H1 (cell line): ENCODE results near the gene EFHD1. TPM values are rescaled to one million over a fixed set of nuclear protein-coding genes. Genes with fewer than 3 reads are reported as not detected.

Source experiments
- CTCF ChIA-PET: fragments of 300-600 bp; sonication (Branson Sonifier 250); formaldehyde crosslinking; loops from one replicate; lab custom pipeline; 2021; ENCODE audit not compliant: partially characterized antibody; lab: Charles Lee
- POLR2A ChIA-PET: fragments of 300-600 bp; sonication (Branson Sonifier 250); formaldehyde crosslinking; loops from one replicate; lab custom pipeline; 2021; ENCODE audit warnings: inconsistent platforms; ENCODE audit not compliant: partially characterized antibody; lab: Charles Lee
- DNase-seq, 2 experiments: peaks; one replicate each; pipeline versions ENCODE4 v3.0.0 to v3.0.0-alpha.2; 2010 to 2022; ENCODE audit warnings: low spot score in 2 of 2, low read depth in 1 of 2, mixed read lengths in 1 of 2
- FAIRE-seq: peaks from 2 replicates; lab custom pipeline; 2011; peaks lifted over from hg19 to GRCh38; lab: Jason Lieb, UNC
- H2AFZ ChIP-seq: 2 replicates; pipeline ENCODE4 v1.8.1; 2012; ENCODE audit warnings: low read length, inconsistent platforms
- H2AK5ac ChIP-seq: 2 replicates; pipeline ENCODE4 v1.6.1; 2013; ENCODE audit warnings: low read depth, low read length
- H2BK120ac ChIP-seq: replicated peaks from 2 replicates; pipeline ENCODE3; 2013; ENCODE audit warnings: low read depth, low read length, inconsistent platforms
- H2BK12ac ChIP-seq: 2 replicates; pipeline ENCODE4 v1.6.1; 2013; ENCODE audit warnings: low read depth, low read length
- H2BK15ac ChIP-seq: 2 replicates; pipeline ENCODE4 v1.6.1; 2013; ENCODE audit warnings: low read length
- H2BK20ac ChIP-seq: 2 replicates; pipeline ENCODE4 v1.6.1; 2013; ENCODE audit warnings: low read length
- H2BK5ac ChIP-seq: 2 replicates; pipeline ENCODE4 v1.6.1; 2013; ENCODE audit warnings: low read depth, low read length
- H3K14ac ChIP-seq: 2 replicates; pipeline ENCODE4 v1.6.1; 2013; ENCODE audit warnings: inconsistent platforms; ENCODE audit not compliant: insufficient read length
- H3K18ac ChIP-seq: 2 replicates; pipeline ENCODE4 v1.6.1; 2013; ENCODE audit warnings: low read length; ENCODE audit errors: extremely low read depth
- H3K23ac ChIP-seq: 2 replicates; pipeline ENCODE4 v1.6.1; 2013; ENCODE audit warnings: inconsistent platforms; ENCODE audit not compliant: insufficient read length
- H3K23me2 ChIP-seq: 2 replicates; pipeline ENCODE4 v1.6.1; 2013; ENCODE audit warnings: low read depth, low read length
- H3K27ac ChIP-seq: 2 replicates; pipeline ENCODE4 v1.6.1; 2011; ENCODE audit warnings: low read depth, low read length, inconsistent platforms
- H3K27me3 ChIP-seq, 4 experiments: replicated peaks in 1 of 4; 1 replicate in 1 of 4; 2 replicates in 3 of 4; pipeline versions ENCODE4 v1.6.1 to v1.8.1; 2011 to 2013; ENCODE audit warnings: low read length in 3 of 4, mild to moderate bottlenecking in 3 of 4, inconsistent platforms in 2 of 4, mixed read lengths in 2 of 4, moderate library complexity in 1 of 4; ENCODE audit not compliant: control insufficient read depth in 3 of 4, insufficient read depth in 3 of 4; ENCODE audit errors: extremely low read depth in 1 of 4
- H3K36me3 ChIP-seq, 4 experiments: 2 replicates each; pipeline versions ENCODE4 v1.6.1 to v1.8.1; 2011 to 2013; ENCODE audit warnings: mild to moderate bottlenecking in 4 of 4, low read length in 3 of 4, moderate library complexity in 2 of 4, control low read depth in 1 of 4, inconsistent platforms in 1 of 4; ENCODE audit not compliant: insufficient read depth in 4 of 4, control insufficient read depth in 2 of 4
- H3K4ac ChIP-seq: replicated peaks from 2 replicates; pipeline ENCODE3; 2013; ENCODE audit warnings: low read length, low read depth, mixed read lengths, inconsistent platforms; ENCODE audit not compliant: insufficient read length
- H3K4me1 ChIP-seq, 4 experiments: replicated peaks in 1 of 4; 1 replicate in 1 of 4; 2 replicates in 3 of 4; pipeline versions ENCODE4 v1.6.1 to v1.8.1; 2011 to 2013; ENCODE audit warnings: low read length in 3 of 4, inconsistent platforms in 2 of 4, mixed read lengths in 1 of 4; ENCODE audit not compliant: insufficient read depth in 4 of 4, control insufficient read depth in 3 of 4
- H3K4me2 ChIP-seq, 2 experiments: 2 replicates each; pipeline versions ENCODE4 v1.6.1 to v1.8.1; 2011 to 2013; ENCODE audit warnings: low read depth in 2 of 2, low read length in 2 of 2, control low read depth in 1 of 2, inconsistent platforms in 1 of 2, mild to moderate bottlenecking in 1 of 2; ENCODE audit not compliant: insufficient read depth in 1 of 2
- H3K4me3 ChIP-seq, 4 experiments: fragments of 200-600, 300-600 bp in 1 of 4; sonication (generic), shearing (Covaris generic), sonication (Bioruptor Twin) in 1 of 4; 2 replicates each; pipeline versions ENCODE4 v1.5.1 to v1.8.1; 2011 to 2016; ENCODE audit warnings: low read length in 4 of 4, low read depth in 3 of 4, control low read depth in 2 of 4, inconsistent platforms in 2 of 4, mild to moderate bottlenecking in 2 of 4, mixed read lengths in 1 of 4, moderate library complexity in 1 of 4; ENCODE audit not compliant: insufficient read depth in 2 of 4; ENCODE audit errors: extremely low read depth in 1 of 4
- H3K56ac ChIP-seq: replicated peaks from 2 replicates; pipeline ENCODE3; 2013; ENCODE audit warnings: low read depth, mild to moderate bottlenecking, mixed read lengths, low read length, inconsistent platforms; ENCODE audit not compliant: insufficient read length
- H3K79me1 ChIP-seq: 2 replicates; pipeline ENCODE4 v1.6.1; 2013; ENCODE audit warnings: low read depth, low read length, control low read depth
- H3K79me2 ChIP-seq, 2 experiments: 2 replicates each; pipeline versions ENCODE4 v1.6.1 to v1.8.1; 2012 to 2013; ENCODE audit warnings: low read length in 2 of 2, mild to moderate bottlenecking in 2 of 2, inconsistent platforms in 1 of 2; ENCODE audit not compliant: insufficient read depth in 2 of 2, control insufficient read depth in 1 of 2
- H3K9ac ChIP-seq, 4 experiments: replicated peaks in 1 of 4; 1 replicate in 1 of 4; 2 replicates in 3 of 4; pipeline versions ENCODE4 v1.6.1 to v1.8.1; 2011 to 2013; ENCODE audit warnings: low read depth in 3 of 4, low read length in 3 of 4, control low read depth in 2 of 4, mild to moderate bottlenecking in 2 of 4, moderate library complexity in 2 of 4, inconsistent platforms in 1 of 4; ENCODE audit errors: extremely low read depth in 1 of 4
- H3K9me3 ChIP-seq, 2 experiments: 2 replicates each; pipeline versions ENCODE4 v1.6.1 to v1.8.1; 2012 to 2013; ENCODE audit warnings: mild to moderate bottlenecking in 2 of 2, moderate library complexity in 2 of 2, control low read depth in 1 of 2, inconsistent platforms in 1 of 2, low read depth in 1 of 2, low read length in 1 of 2, mixed read lengths in 1 of 2; ENCODE audit not compliant: insufficient read depth in 2 of 2
- H4K20me1 ChIP-seq, 2 experiments: replicated peaks in 1 of 2; 2 replicates each; pipeline versions ENCODE3 to v1.8.1; 2011 to 2013; ENCODE audit warnings: inconsistent platforms in 2 of 2, low read length in 2 of 2, mild to moderate bottlenecking in 1 of 2; ENCODE audit not compliant: insufficient read depth in 2 of 2, control insufficient read depth in 1 of 2
- H4K5ac ChIP-seq: 2 replicates; pipeline ENCODE4 v1.6.1; 2013; ENCODE audit warnings: low read length, low read depth, mixed read lengths, inconsistent platforms; ENCODE audit not compliant: insufficient read length
- H4K8ac ChIP-seq: 2 replicates; pipeline ENCODE4 v1.8.0; 2013; ENCODE audit warnings: mild to moderate bottlenecking, moderate library complexity, low read length, inconsistent platforms; ENCODE audit not compliant: insufficient read depth; ENCODE audit errors: extremely low read depth
- H4K91ac ChIP-seq: replicated peaks from 2 replicates; pipeline ENCODE3; 2013; ENCODE audit warnings: low read length, mixed read lengths, inconsistent platforms; ENCODE audit not compliant: insufficient read length
- ASH2L ChIP-seq: fragments of 200-600, 300-600 bp; sonication (generic); IDR thresholded peaks from one replicate; pipeline ENCODE4 v1.7.1; 2017; ENCODE audit warnings: low read length
- CTBP2 ChIP-seq: IDR thresholded peaks from 2 replicates; pipeline ENCODE4 v1.7.0; 2011; ENCODE audit warnings: borderline replicate concordance, mild to moderate bottlenecking, moderate library complexity, mixed read lengths, low read length; ENCODE audit not compliant: insufficient read depth, insufficient read length
- POLR2AphosphoS5 ChIP-seq: IDR thresholded peaks from 2 replicates; pipeline ENCODE4 v1.6.1; 2011; ENCODE audit warnings: low read depth, low read length
- RAD21 ChIP-seq, 2 experiments: IDR thresholded peaks in 1 of 2; conservative IDR thresholded peaks in 1 of 2; 2 replicates each; pipeline ENCODE4 v1.6.1; 2011; ENCODE audit warnings: low read depth in 2 of 2, low read length in 2 of 2, improper control_type of control experiment in 1 of 2, inconsistent platforms in 1 of 2, mild to moderate bottlenecking in 1 of 2, moderate library complexity in 1 of 2
- SP1 ChIP-seq: IDR thresholded peaks from 2 replicates; pipeline ENCODE4 v1.6.1; 2011; ENCODE audit warnings: low read depth, low read length
- SP4 ChIP-seq: IDR thresholded peaks from 2 replicates; pipeline ENCODE4 v1.6.1; 2012; ENCODE audit warnings: low read length, inconsistent platforms
- TAF1 ChIP-seq: IDR thresholded peaks from 2 replicates; pipeline ENCODE4 v1.6.1; 2011; ENCODE audit warnings: mild to moderate bottlenecking, low read depth, low read length
- YY1 ChIP-seq: IDR thresholded peaks from 2 replicates; pipeline ENCODE4 v1.6.1; 2011; ENCODE audit warnings: low read depth, mild to moderate bottlenecking, low read length
- WGBS, 2 experiments: shearing (Covaris generic) in 1 of 2; methylation state at CpG; one replicate each; pipeline versions ENCODE4 v1.1.6 to v1.1.7; 2013 to 2015; ENCODE audit warnings: low lambda C conversion rate in 2 of 2, mixed read lengths in 2 of 2, inconsistent platforms in 1 of 2, low coverage in 1 of 2, missing lambda C conversion rate in 1 of 2; ENCODE audit not compliant: insufficient replicate concordance in 2 of 2, insufficient coverage in 1 of 2, insufficient read length in 1 of 2; ENCODE audit errors: extremely low coverage in 1 of 2, missing lambda C conversion rate in 1 of 2; 5-methylcytosine and 5-hydroxymethylcytosine counted together
- polyA plus RNA-seq, 7 experiments: library from polyadenylated mRNA; depleted of rRNA in 3 of 7; stranded (reverse) in 5 of 7; unstranded in 2 of 7; fragments of >200 nt in 5 of 7; fragments of 200-250 nt in 2 of 7; gene quantifications; 1 replicate in 5 of 7; 2 replicates in 1 of 7; 4 replicates in 1 of 7; pipeline versions ENCODE4 v1.2.1 to v1.2.3, GENCODE V29; 2011 to 2013; ENCODE audit warnings: missing spikeins in 2 of 7, mixed read lengths in 2 of 7
- total RNA-seq: library from RNA; stranded (reverse); fragmentation: NEBNext Ultra II Directional; extraction: Animal tissue kit (Norgen Biotek cat#: 25700); gene quantifications from 2 replicates; pipeline ENCODE4 v1.2.1, GENCODE V29; 2021
- TF ChIP-seq, protein P1 (sequence below): IDR thresholded peaks from 2 replicates; pipeline ENCODE4 v1.6.1; 2012; ENCODE audit warnings: low read length, inconsistent platforms

The EFHD1 gene
- total and polyA plus RNA-seq, 2 of the 8 experiments (the other 6 are each of a cell fraction or from before 2014, with no cell fraction given): 3.4 to 4.5 TPM

DNA sequence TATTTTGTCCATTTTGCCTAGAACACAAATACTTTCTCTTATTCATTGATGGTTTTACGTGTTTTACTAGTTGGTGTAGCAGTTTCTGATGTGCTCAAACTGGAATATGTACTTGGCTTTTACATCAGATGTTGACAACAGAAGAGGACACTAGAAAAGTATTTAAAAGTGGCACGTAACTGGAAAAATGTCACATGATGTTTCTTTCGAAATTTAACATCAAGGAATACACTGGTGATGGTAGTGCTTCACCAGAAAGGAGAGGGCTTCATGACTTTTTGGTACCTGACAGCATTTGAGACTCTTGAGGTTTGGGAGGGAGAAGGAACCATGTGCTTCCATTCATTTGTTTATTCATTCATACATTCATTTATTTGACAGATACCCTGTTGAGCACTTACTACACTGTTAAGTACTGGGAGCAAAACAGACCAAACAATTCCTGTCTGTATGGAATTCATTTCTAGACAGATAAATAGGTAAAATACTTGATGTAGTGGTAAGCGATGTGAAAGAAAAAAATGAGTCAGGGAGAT is 65.2 kb downstream of the EFHD1 start:
- Histone ChIP-seq H3K79me1 (no peaks in the 10 kb centered on the region; the same call in none of the 2 replicates), H3K27ac (no peak overlapping the region), H2BK15ac (no peak overlapping the region), H2BK20ac (no peak overlapping the region), H4K8ac (no peak overlapping the region), H3K18ac (no peak overlapping the region), H3K4me2 (peak overlapping the region; percentile 65 to 86), H3K9me3 (no peaks in the 10 kb centered on the region), H3K4me1 (peaks cover 0 to 8% (median 3%) of the 10 kb centered on the region in 4 experiments; a peak in 4 of 7 replicates), H2BK12ac (no peak overlapping the region), H3K27me3 (peaks cover 0 to under 1% (median 0%) of the 10 kb centered on the region in 4 experiments; a peak in 1 of 7 replicates), H3K56ac (no peak overlapping the region), H4K5ac (no peak overlapping the region), H4K20me1 (peaks cover 0 to 4% of the 10 kb centered on the region in 2 experiments), H2BK5ac (no peak overlapping the region), H3K4me3 (peak overlapping the region in 3 of 4 experiments; percentile 87 to 96 (median 94); a peak in 5 of 8 replicates), H3K23ac (no peak overlapping the region), H3K36me3 (peaks cover 0 to 2% (median 2%) of the 10 kb centered on the region in 4 experiments; a peak in 4 of 8 replicates), H3K79me2 (peaks cover 19 to 60% of the 10 kb centered on the region in 2 experiments), H3K23me2 (peaks cover 4% of the 10 kb centered on the region), H3K9ac (peak overlapping the region in 1 of 4 experiments; percentile 38; a peak in 2 of 7 replicates), H3K14ac (no peak overlapping the region), H2BK120ac (no peak overlapping the region), H2AK5ac (no peak overlapping the region), H4K91ac (no peak overlapping the region), H2AFZ (no peak overlapping the region), H3K4ac (no peak overlapping the region)
- TF ChIP-seq POLR2AphosphoS5 (no peak), RAD21 (IDR thresholded peaks at IDR 0.05 in 1 of 2, conservative IDR thresholded peaks at IDR 0.05 in 1 of 2; ENCODE audit: low read depth in 2 of 2, low read length in 2 of 2) (no peak), ASH2L (no peak), SP1 (no peak), CTBP2 (no peak), YY1 (no peak), SP4 (no peak), TAF1 (no peak)
- TF ChIP-seq, protein P1, sequence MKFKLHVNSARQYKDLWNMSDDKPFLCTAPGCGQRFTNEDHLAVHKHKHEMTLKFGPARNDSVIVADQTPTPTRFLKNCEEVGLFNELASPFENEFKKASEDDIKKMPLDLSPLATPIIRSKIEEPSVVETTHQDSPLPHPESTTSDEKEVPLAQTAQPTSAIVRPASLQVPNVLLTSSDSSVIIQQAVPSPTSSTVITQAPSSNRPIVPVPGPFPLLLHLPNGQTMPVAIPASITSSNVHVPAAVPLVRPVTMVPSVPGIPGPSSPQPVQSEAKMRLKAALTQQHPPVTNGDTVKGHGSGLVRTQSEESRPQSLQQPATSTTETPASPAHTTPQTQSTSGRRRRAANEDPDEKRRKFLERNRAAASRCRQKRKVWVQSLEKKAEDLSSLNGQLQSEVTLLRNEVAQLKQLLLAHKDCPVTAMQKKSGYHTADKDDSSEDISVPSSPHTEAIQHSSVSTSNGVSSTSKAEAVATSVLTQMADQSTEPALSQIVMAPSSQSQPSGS: no peak
- WGBS, 2 experiments: 72 to 100% methylated on average over 1 to 4 of the region's 4 CpGs
- POLR2A ChIA-PET: interaction anchor here (1.1 kb wide), 1 partner anchor 10 kb away, joined by 6 read pairs; no protein-coding TSS in a partner anchor
- peak in 1 of 2 experiments; percentile 3 for DNase-seq
- no peak for FAIRE-seq
- CTCF ChIA-PET: no interaction called here
